Subcutaneous adipose tissue (tissue), 4 donors: ENCODE results near the gene PML. TPM values are rescaled to one million over a fixed set of nuclear protein-coding genes. Genes with fewer than 3 reads are reported as not detected.

Source experiments
- CTCF ChIP-seq: fragments of 450-650 bp; IDR thresholded peaks from one replicate; pipeline ENCODE4 v1.5.1; 2016; ENCODE audit warnings: low read depth, mild to moderate bottlenecking, control low read depth, antibody characterized with exemption, moderate library complexity
- total RNA-seq, 4 donors: library from RNA; depleted of rRNA; stranded (reverse); fragments of >200 nt; gene quantifications; one replicate each; pipeline ENCODE4 v1.1.0, GENCODE V29; 2016

The PML gene
- total RNA-seq, 4 donors from 2014 or later: 45.2 to 214 (median 65.5) TPM

- no peak for TF ChIP-seq CTCF
Observed at GRCh38 chr15:73954188-73955145, 40.0 kb upstream of the PML start.

- TF ChIP-seq CTCF: no peak
Observed at GRCh38 chr15:73955326-73955725, 39.2 kb upstream of the PML start.

- no peak for TF ChIP-seq CTCF
Observed at GRCh38 chr15:73955861-73956742, 38.4 kb upstream of the PML start.

- TF ChIP-seq CTCF: no peak
Observed at GRCh38 chr15:73956743-73957135, 37.8 kb upstream of the PML start.

GRCh38 chr15:73957276-73957675, 37.2 kb upstream of the PML start:
- no peak for TF ChIP-seq CTCF

- TF ChIP-seq CTCF: no peak
Observed at GRCh38 chr15:73957785-73958184, 36.7 kb upstream of the PML start.
